ENCODE results near the gene GDA.

Gene GDA

GRCh38 chr9:72151104-72151503, 1.9 kb downstream of the GDA start:
- DNase-seq = no peak

DNA sequence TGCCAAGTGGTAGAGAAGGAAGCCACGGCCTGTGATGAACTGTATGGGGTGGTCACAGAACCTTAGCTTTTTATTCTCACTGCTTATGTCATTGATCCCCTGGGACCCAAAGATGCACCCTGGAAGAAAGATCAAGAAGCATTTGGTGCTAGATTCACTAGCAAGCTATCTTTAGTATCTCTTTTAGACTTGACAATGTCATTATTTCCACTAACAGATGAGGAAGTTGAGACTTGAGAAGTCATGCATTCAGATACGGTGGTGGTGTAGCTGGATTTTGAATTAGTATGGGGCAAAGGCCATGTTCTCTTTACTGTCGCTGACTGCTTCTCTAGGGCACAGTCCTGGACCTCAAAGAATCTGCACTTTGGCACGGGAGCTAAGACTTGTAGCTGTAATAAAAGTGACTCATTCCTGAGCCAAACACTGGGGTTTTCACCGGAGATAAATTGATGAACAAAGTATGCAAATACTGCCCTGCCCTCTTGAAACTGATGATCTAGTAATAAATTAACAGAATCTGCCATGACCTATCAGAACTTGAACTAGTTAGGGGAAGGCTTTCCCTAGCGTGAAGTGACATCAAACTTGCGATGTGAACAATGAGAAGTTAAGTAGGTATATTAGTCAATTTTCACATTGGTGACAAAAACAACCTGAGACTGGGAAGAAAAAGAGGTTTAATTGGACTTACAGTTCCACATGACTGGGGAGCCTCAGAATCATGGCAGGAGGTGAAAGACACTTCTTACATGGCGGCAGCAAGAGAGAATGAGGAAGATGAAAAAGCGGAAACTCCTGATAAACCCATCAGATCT, 5.4 kb downstream of the GDA start:
- DNase-seq = peak in 1 of 2 donors; percentile 13

- no peak for DNase-seq
Observed at GRCh38 chr9:72155301-72155700, 6.1 kb downstream of the GDA start.

DNA sequence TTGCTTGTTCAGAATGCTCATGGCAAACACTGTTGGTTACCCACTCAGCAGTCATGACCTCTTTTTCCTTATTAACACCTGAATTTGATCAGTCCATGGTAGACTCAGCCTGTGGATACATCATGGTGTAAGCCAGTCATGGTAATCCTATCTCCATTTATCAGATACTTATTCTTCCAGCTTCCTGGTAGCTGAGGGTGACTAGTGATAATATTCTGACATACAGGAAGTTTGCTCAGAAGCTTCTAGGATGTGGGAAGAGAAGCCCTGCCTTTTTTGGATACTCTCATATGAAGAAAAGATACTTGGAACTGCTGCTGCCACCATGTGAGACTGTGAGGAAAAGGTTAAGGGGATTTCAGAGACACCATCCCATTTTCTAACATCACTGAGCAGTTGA, 7.3 kb downstream of the GDA start:
- no peak for DNase-seq

- DNase-seq = no peak
Observed at GRCh38 chr9:72158680-72159079, 9.4 kb downstream of the GDA start.

DNA sequence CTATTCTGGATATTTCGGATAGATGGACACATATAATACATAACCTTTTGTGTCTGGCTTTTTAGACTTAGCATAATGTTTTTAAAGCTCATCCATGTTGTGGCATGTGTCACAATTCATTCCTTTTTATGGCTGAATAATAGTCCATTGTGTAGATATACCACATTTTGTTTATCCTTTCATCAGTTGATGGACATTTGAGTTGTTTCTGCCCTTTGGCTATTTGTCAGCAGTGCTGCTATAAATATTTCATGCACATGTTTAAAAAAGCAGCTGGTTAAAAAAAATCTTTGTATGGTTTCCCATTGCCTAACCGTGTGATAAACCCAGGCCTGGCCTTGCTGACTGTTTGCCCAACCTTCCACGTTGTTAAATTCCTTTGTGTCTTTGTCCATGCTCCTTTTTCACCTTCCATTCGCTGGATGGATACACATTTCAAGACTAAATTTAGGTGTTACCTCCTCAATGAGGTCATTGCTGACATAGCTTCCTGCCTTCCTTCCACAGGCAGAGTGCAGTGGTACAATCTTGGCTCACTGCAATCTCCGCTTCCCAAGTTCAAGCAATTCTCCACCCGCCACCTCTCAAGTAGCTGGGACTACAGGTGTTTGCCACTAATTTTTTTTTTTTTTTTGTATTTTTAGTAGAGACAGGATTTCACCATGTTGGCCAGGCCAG, 11.3 kb downstream of the GDA start:
- DNase-seq = no peak

- DNase-seq = no peak
Observed at GRCh38 chr9:72165326-72165725, 16.1 kb downstream of the GDA start.

GRCh38 chr9:72165821-72166547, 16.7 kb downstream of the GDA start:
- DNase-seq = no peak

DNA sequence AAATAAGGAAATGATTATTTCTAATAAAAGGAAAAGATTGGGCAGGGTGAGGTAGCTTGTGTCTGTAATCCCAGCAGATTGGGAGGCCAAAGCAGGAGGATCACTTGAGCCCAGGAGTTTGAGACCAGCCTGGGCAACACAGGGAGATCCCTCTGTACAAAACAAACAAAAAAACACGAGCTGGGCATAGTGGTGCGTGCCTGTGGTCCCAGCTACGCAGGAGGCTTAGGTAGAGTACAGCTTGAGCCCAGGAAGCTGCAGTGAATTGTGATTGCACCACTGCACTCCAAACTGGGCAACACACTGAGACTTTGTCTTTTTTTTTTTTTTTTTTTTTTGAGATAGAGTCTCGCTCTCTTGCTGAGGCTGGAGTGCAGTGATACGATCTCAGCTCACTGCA, 18.8 kb downstream of the GDA start:
- DNase-seq = no peak

- DNase-seq = no peak
Observed at GRCh38 chr9:72169178-72169577, 19.9 kb downstream of the GDA start.

- DNase-seq = no peak
Observed at GRCh38 chr9:72173080-72173479, 23.8 kb downstream of the GDA start.

DNA sequence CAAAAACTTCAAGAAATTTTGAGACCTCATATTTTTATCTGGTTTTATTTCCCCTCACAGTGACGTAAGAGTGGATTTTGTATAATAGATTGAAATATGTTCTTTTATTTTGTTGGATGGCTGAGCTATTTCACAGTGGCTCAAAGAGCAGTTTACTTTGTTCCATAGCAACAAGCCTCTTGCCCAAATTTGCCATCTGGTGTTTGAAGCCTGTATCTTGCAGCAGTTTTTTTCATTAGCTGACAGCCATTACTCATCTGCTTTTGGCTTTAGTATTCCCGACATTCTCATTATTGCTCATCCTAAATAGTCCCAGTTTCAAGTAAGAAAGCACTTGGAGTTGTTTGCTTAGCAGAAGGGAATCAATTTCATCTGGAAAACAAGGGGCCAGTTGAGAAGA, 36.3 kb downstream of the GDA start:
- DNase-seq = no peak

DNA sequence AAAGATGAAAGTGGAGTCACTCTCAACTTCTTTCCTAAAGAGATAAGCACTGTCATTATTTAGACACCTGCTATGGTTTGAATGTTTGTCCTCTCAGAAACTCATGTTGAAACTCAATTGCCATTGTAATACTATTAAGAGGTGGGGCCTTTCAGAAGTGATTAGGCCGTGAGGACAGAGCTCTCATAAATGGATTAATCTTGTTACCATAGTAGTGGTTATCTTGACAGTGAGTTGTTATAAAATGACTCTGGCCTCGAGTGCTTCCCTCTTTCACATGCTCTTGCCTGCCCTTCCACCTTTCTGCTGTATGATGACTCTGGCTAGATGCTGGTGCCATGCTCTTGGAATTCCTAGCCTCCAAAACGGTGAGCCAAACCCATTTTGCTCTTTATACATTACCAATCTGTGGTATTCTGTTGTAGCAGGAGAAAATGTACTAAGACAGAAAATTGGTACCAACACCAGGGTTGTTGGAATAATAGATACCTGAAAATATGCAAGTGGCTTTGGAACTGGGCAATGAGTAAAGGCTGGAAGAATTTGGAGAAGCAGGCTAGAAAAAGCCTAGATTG, 38.0 kb downstream of the GDA start:
- DNase-seq = no peak

DNA sequence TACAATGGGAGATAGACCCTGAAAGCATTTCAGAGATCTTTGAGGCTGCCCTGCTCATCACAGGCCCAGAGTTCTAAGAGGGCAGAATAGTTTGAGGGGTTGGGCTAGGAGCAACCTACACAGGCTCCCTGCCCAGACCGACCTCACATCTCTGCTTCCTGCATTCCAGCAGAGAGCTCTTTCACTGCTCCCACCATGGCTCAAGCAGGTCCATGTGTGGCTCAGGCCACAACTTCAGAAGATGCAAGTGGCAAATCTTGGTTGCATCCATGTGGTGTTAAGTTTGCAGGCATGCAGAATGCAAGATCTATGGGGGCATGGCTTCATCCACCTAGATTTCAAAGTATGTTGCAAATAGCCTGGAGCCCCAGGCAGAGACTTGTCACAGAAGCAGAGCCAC, 39.0 kb downstream of the GDA start:
- no peak for DNase-seq

- DNase-seq = no peak
Observed at GRCh38 chr9:72193478-72193881, 44.2 kb downstream of the GDA start.

GRCh38 chr9:72199238-72199637, 50.0 kb downstream of the GDA start:
- no peak for DNase-seq

DNA sequence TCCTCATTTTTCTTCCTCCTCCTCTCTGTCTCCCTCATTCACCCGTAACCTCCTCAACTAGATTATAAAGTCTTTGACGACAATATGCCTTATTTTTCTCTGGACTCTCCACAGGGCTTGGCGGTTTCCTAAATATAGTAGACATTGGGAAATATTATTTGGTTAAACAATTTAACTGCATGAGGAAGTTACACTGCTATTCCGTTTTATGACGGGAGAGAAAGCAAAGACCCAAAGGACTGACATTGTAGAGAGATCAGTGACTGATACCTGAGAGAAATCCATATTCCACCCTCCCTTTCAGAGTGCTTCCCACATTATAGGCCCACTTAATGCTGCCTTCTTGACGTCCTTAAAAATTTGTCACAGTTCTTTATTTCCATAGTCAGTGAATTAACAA, 51.2 kb downstream of the GDA start:
- no peak for DNase-seq

DNA sequence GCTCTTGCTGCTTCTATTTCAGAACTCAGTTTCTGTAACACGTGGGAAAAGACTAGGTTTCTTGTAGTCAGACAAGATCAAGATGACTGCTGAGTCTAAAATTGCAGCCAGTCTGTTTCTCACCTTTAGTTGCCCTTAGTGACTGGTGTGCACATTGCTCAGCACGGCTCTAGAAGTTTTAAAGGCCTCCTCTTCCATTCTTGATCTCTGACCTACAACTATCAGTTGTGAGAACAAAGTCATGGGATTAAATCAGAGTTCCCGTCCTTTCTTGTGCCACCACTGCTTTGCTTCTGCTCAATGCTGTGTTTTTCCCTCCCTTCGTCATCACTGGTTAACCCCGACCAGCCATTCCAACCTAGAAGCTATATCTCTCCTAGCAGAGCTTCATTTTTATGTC, 52.8 kb downstream of the GDA start:
- no peak for DNase-seq

- DNase-seq = no peak
Observed at GRCh38 chr9:72203205-72203803, 54.1 kb downstream of the GDA start.

DNA sequence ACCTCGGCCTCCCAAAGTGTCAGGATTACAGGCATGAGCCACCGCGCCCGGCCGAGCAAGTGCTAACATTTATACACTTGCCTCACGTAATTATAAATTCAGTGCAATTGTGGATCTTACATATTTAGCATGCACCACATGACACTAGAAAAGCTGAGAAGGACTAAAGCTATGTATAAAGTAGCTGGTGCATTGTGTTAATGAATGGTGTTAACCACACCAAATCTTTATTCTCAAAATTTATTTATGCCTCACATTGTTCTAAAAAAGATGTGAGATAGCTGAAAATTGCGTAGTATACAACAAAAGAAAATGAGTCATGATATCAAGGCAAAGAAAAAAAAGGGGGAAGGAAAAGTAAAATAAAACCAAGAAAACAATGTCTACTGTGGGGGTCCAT, 54.8 kb downstream of the GDA start:
- DNase-seq = no peak

DNA sequence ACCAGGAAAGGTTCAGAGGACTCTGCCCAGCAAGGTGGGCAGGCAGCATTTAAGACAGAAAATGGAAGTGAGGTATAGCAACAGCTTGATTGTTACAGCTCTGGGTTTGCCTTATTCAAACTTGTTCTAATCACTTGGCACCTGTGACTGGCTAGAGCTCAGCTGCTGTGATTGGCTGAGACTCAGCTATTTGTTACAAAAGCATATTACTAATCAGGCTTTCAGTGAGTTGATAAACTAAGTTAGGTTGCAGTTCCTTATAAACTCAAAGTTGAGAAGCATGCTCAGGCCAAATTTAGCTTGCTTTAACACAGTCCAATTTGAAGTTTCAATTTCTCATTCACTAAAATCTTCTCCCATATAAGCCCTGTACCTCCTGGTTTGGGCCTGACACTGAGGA, 56.3 kb downstream of the GDA start:
- no peak for DNase-seq

- no peak for DNase-seq
Observed at GRCh38 chr9:72207278-72207677, 58.0 kb downstream of the GDA start.

GRCh38 chr9:72210522-72210921, 61.3 kb downstream of the GDA start:
- no peak for DNase-seq

Measured in CD4-positive, alpha-beta T cell treated with Interleukin-1 beta for 1 hour (primary cell).